Measurements from ENCODE around the gene DNAH10.

DNAH10 gene

DNA sequence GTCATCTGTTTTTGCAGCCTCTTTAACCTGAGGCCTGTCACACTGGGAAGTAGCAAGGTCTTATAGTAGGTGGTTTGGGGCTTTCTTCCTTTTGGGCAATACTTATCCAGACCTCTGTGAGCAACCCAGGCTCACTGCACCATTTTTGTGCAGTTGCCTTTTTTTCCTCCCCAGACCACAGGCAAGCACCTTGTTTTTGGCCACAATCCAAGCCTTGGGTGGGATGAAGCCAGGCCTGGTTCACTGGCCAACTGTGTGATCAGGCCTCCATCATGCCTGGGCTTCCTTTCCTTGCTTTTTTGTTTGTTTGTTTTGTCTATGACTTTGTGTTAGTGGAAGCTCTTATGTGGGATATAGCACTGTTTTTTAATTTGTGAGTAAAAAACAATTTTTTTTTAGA lies 71.7 kb downstream of the DNAH10 start:
- H3K9me3 ChIP-seq (ENCODE audit: insufficient read depth, low read length) = no peaks in the 10 kb centered on the region
- no peaks in the 10 kb centered on the region for H3K9me2 ChIP-seq (replicated peaks; ENCODE audit: insufficient read depth, low read length)
- H3K9ac ChIP-seq (ENCODE audit: low read length) = no peak overlapping the region
- H3K79me2 ChIP-seq (ENCODE audit: insufficient read depth, low read length) = no peaks in the 10 kb centered on the region
- H4K20me1 ChIP-seq (ENCODE audit: low read depth, low read length) = no peaks in the 10 kb centered on the region
- TF ChIP-seq, protein P1, sequence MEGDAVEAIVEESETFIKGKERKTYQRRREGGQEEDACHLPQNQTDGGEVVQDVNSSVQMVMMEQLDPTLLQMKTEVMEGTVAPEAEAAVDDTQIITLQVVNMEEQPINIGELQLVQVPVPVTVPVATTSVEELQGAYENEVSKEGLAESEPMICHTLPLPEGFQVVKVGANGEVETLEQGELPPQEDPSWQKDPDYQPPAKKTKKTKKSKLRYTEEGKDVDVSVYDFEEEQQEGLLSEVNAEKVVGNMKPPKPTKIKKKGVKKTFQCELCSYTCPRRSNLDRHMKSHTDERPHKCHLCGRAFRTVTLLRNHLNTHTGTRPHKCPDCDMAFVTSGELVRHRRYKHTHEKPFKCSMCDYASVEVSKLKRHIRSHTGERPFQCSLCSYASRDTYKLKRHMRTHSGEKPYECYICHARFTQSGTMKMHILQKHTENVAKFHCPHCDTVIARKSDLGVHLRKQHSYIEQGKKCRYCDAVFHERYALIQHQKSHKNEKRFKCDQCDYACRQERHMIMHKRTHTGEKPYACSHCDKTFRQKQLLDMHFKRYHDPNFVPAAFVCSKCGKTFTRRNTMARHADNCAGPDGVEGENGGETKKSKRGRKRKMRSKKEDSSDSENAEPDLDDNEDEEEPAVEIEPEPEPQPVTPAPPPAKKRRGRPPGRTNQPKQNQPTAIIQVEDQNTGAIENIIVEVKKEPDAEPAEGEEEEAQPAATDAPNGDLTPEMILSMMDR (IDR thresholded peaks at IDR 0.05; ENCODE audit: insufficient read depth, low read length, poor library complexity, severe bottlenecking) = no peak
- TF ChIP-seq EZH2phosphoT487 (conservative IDR thresholded peaks at IDR 0.05; ENCODE audit: low read length) = no peak
- H3K27me3 ChIP-seq (ENCODE audit: low read length) = no peaks in the 10 kb centered on the region
- no peak overlapping the region for H3K4me2 ChIP-seq (ENCODE audit: low read depth, low read length, poor library complexity, severe bottlenecking)
- H2AFZ ChIP-seq (ENCODE audit: low read depth, low read length, severe bottlenecking) = no peak overlapping the region
- no peaks in the 10 kb centered on the region for H3F3A ChIP-seq (ENCODE audit: insufficient read depth)
- no peak overlapping the region for H3K4me3 ChIP-seq (ENCODE audit: insufficient read depth, low read length, poor library complexity, severe bottlenecking)
- no peaks in the 10 kb centered on the region for H3K36me3 ChIP-seq (ENCODE audit: low read length)
- H3K27ac ChIP-seq (ENCODE audit: low read depth, low read length) = no peak overlapping the region

DNA sequence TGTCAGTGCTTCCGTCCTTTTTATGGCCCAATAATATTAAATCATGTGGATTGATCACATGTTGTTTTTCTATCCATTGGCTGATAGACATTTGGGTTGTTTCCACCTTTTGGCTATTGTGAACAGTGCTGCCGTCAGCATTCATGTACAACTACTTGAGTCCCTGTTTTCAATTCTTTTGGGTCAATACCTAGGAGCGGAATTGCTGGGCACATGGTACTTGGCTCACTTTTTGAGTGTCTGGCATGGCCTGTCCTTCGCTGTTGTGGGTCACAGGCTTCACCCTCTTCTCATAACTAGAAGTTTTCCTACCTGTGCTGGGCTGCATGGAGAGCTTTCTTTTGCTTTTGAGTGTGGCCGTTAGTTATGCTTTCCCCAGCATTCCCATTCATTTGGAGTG lies 72.7 kb downstream of the DNAH10 start:
- TF ChIP-seq, protein P1 (IDR thresholded peaks at IDR 0.05; ENCODE audit: insufficient read depth, low read length, poor library complexity, severe bottlenecking) = no peak
- H3K27ac ChIP-seq (ENCODE audit: low read depth, low read length) = no peak overlapping the region
- no peaks in the 10 kb centered on the region for H3K27me3 ChIP-seq (ENCODE audit: low read length)
- no peaks in the 10 kb centered on the region for H4K20me1 ChIP-seq (ENCODE audit: low read depth, low read length)
- H3K4me2 ChIP-seq (ENCODE audit: low read depth, low read length, poor library complexity, severe bottlenecking) = no peak overlapping the region
- no peak overlapping the region for H3K4me3 ChIP-seq (ENCODE audit: insufficient read depth, low read length, poor library complexity, severe bottlenecking)
- no peaks in the 10 kb centered on the region for H3K9me3 ChIP-seq (ENCODE audit: insufficient read depth, low read length)
- H2AFZ ChIP-seq (ENCODE audit: low read depth, low read length, severe bottlenecking) = no peak overlapping the region
- H3K36me3 ChIP-seq (ENCODE audit: low read length) = no peaks in the 10 kb centered on the region
- H3K9ac ChIP-seq (ENCODE audit: low read length) = no peak overlapping the region
- no peaks in the 10 kb centered on the region for H3K79me2 ChIP-seq (ENCODE audit: insufficient read depth, low read length)
- H3F3A ChIP-seq (ENCODE audit: insufficient read depth) = no peaks in the 10 kb centered on the region
- no peaks in the 10 kb centered on the region for H3K9me2 ChIP-seq (replicated peaks; ENCODE audit: insufficient read depth, low read length)

DNA sequence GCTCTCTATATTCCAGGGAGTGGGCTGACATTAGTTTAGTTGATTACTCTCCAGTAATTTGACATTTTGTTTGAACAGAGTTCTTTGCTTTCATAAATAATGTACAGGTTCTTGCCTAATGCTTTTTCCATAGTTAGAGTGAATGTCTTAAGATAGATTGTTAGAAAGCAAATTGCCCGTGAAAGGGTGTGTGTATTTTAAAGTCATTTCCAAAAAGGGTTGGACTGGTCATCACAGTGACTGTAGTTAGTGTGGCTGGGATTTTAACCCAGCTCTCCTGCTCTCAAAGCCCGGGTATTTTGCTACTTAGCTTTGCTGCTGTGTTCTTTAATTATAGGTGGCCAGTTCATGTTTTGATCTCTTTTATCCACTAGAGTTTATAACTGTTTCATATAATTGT lies 74.2 kb downstream of the DNAH10 start:
- H3K9me3 ChIP-seq (ENCODE audit: insufficient read depth, low read length) = no peaks in the 10 kb centered on the region
- H3K36me3 ChIP-seq (ENCODE audit: low read length) = no peaks in the 10 kb centered on the region
- no peak overlapping the region for H3K4me2 ChIP-seq (ENCODE audit: low read depth, low read length, poor library complexity, severe bottlenecking)
- H4K20me1 ChIP-seq (ENCODE audit: low read depth, low read length) = no peaks in the 10 kb centered on the region
- H3K79me2 ChIP-seq (ENCODE audit: insufficient read depth, low read length) = no peaks in the 10 kb centered on the region
- H3K9ac ChIP-seq (ENCODE audit: low read length) = no peak overlapping the region
- no peaks in the 10 kb centered on the region for H3F3A ChIP-seq (ENCODE audit: insufficient read depth)
- H2AFZ ChIP-seq (ENCODE audit: low read depth, low read length, severe bottlenecking) = no peak overlapping the region
- H3K27me3 ChIP-seq (ENCODE audit: low read length) = no peaks in the 10 kb centered on the region
- H3K4me3 ChIP-seq (ENCODE audit: insufficient read depth, low read length, poor library complexity, severe bottlenecking) = no peak overlapping the region
- H3K9me2 ChIP-seq (replicated peaks; ENCODE audit: insufficient read depth, low read length) = no peaks in the 10 kb centered on the region
- TF ChIP-seq, protein P1 (IDR thresholded peaks at IDR 0.05; ENCODE audit: insufficient read depth, low read length, poor library complexity, severe bottlenecking) = no peak
- no peak for TF ChIP-seq EZH2phosphoT487 (conservative IDR thresholded peaks at IDR 0.05; ENCODE audit: low read length)
- no peak overlapping the region for H3K27ac ChIP-seq (ENCODE audit: low read depth, low read length)

DNA sequence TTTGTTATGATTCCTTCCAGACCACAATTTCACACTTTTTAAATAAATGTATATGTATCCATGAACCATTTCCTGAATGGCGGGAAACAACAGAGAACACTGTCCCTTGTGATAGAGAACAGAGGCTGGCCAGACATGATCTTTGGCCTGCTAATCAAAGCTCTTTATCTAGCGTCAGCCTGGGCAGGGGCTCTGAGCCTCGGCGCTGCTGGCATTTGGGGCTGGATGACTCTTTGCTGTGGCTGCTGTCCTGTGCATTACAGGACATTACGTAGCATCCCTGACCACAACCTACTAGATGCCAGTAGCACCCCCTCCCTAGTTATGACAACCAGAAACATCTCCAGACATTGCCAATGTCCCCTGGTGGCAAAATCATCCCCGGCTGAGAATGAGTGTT lies 77.7 kb downstream of the DNAH10 start:
- H3K36me3 ChIP-seq (ENCODE audit: low read length) = no peaks in the 10 kb centered on the region
- H3F3A ChIP-seq (ENCODE audit: insufficient read depth) = no peaks in the 10 kb centered on the region
- H3K4me2 ChIP-seq (ENCODE audit: low read depth, low read length, poor library complexity, severe bottlenecking) = no peak overlapping the region
- H3K27ac ChIP-seq (ENCODE audit: low read depth, low read length) = no peak overlapping the region
- no peak overlapping the region for H3K4me3 ChIP-seq (ENCODE audit: insufficient read depth, low read length, poor library complexity, severe bottlenecking)
- no peaks in the 10 kb centered on the region for H3K9me2 ChIP-seq (replicated peaks; ENCODE audit: insufficient read depth, low read length)
- H4K20me1 ChIP-seq (ENCODE audit: low read depth, low read length) = no peaks in the 10 kb centered on the region
- H3K9me3 ChIP-seq (ENCODE audit: insufficient read depth, low read length) = no peaks in the 10 kb centered on the region
- no peaks in the 10 kb centered on the region for H3K27me3 ChIP-seq (ENCODE audit: low read length)
- H3K79me2 ChIP-seq (ENCODE audit: insufficient read depth, low read length) = no peaks in the 10 kb centered on the region
- no peak for TF ChIP-seq EZH2phosphoT487 (conservative IDR thresholded peaks at IDR 0.05; ENCODE audit: low read length)
- TF ChIP-seq, protein P1 (IDR thresholded peaks at IDR 0.05; ENCODE audit: insufficient read depth, low read length, poor library complexity, severe bottlenecking) = no peak
- H3K9ac ChIP-seq (ENCODE audit: low read length) = no peak overlapping the region
- H2AFZ ChIP-seq (ENCODE audit: low read depth, low read length, severe bottlenecking) = no peak overlapping the region

Measured in SU-DHL-6 (cell line).